GM19328 (cell line): ENCODE measurements around the gene HMGA1.
"Not testable (repeated sequence)": the region's sequence is repeated elsewhere in the genome, so short reads cannot be mapped to it uniquely, and the experiment has no call there.

Source experiments
- ATAC-seq: cut with Tn5 transposase; IDR thresholded peaks from one replicate; pipeline ENCODE4 v1.9.1; 2021; ENCODE audit warnings: mild to moderate bottlenecking, moderate library complexity; ENCODE audit not compliant: unreplicated experiment

Gene HMGA1

GRCh38 chr6:34259529-34260069 lies 22.9 kb downstream of the HMGA1 start:
- no peak for ATAC-seq

DNA sequence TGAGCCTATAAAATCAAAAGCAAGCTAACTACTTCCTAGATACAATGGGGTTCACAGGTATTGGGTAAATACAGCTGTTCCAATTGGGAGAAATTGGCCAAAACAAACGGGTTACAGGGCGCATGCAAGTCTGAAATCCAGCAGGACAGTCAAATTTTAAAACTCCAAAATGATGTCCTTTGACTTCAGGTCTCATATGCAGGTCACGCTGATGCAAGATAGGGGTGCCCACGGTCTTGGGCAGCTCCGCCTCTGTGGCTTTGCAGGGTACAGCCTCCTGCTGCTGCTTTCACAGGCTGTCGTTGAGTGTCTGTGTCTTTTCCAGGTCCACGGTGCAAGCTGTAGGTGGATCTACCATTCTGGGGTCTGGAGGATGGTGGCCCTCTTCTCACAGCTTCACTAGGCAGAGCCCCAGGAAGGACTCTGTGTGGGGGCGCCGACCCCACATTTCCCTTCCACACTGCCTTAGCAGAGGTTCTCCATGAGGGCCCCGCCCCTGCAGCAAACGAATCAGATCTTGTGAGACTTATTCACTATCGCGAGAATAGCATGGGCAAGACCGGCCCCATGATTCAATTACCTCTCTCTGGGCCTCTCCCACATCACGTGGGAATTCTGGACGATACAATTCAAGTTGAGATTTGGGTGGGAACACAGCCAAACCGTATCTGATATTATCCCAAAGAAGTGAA lies 24.0 kb downstream of the HMGA1 start:
- ATAC-seq = no peak

GRCh38 chr6:34263484-34263883 lies 26.8 kb downstream of the HMGA1 start:
- not testable (repeated sequence) for ATAC-seq

GRCh38 chr6:34267746-34268145 lies 31.1 kb downstream of the HMGA1 start:
- no peak for ATAC-seq

DNA sequence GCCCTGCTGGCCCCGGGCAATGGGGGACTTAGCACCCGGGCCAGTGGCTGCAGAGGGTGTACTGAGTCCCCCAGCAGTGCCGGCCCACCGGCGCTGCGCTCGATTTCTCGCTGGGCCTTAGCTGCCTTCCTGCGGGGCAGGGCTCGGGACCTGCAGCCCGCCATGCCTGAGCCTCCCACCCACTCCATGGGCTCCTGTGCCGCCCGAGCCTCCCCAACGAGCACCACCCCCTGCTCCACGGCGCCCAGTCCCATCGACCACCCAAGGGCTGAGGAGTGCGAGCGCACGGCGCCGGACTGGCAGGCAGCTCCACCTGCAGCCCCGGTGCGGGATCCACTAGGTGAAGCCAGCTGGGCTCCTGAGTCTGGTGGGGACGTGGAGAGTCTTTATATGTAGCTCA lies 32.5 kb downstream of the HMGA1 start:
- ATAC-seq = not testable (repeated sequence)

GRCh38 chr6:34269658-34270341 lies 33.1 kb downstream of the HMGA1 start:
- ATAC-seq = not testable (repeated sequence)

GRCh38 chr6:34272013-34272926 lies 35.6 kb downstream of the HMGA1 start:
- ATAC-seq = no peak

GRCh38 chr6:34273242-34273805 lies 36.7 kb downstream of the HMGA1 start:
- no peak for ATAC-seq

DNA sequence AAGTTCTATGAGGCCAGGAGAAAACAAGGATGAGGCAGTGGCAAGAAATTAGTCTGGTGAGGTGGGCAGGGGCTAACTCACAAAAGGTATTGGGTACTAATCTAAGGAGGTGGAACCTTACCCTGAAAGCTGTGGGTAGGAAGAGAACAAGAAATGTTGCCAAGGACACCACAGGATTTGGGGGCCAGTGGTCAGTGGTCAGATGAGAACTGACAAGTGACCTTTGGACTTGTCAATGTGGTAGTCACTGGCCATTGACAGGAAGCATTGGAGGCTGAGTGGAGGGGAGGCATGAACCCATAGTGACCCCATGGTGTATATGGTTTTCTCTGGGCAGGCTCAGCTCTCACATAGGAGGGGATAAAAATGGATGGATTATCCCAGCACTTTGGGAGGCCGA lies 37.5 kb downstream of the HMGA1 start:
- ATAC-seq = no peak

DNA sequence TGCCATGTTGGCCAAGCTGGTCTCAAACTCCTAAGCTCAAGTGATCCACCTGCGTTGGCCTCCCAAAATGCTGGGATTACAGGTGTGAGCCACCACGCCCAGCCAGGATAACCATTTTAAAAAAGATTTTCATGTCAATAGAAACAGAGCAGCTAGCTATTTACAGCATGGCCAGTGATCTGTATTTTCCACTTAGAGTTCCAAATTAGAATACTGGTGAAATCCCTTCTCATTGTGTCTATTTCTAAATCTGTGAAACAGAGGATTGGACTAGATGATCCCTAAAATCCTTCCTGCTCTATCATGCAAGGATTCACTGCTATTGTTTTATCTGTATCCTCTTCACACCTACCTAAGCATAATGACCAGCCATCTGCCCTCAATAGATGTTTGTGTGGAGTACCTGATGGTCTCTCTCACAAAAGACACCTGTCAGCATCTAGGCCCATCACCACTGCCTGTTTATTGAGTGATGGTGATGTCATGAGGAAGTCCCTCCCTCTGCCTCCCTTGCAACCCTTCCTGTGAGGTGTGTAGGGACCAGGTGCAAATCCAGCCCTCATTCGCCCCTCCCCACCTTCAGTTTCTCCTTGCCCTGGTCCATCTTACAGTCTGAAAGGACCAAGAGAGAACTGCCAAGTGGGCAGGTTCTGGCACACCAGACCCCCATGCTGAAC lies 38.6 kb downstream of the HMGA1 start:
- no peak for ATAC-seq

DNA sequence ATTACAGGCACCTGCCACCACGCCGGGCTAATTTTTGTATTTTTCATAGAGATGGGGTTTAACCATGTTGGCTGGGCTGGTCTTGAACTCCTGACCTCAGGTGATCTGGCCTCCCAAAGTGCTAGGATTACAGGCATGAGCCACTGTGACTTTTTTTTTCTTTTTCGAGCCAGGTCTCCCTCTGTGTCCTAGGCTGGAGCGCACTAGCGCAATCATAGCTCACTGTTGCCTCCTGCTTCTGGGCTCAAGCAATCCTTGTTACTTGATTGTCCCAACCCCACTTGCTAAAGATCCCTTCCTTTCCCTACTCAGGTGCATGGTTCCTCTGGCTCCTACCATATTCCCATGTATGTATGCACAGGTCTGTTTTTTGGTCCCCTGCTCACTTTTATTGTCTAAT lies 39.5 kb downstream of the HMGA1 start:
- ATAC-seq = no peak

DNA sequence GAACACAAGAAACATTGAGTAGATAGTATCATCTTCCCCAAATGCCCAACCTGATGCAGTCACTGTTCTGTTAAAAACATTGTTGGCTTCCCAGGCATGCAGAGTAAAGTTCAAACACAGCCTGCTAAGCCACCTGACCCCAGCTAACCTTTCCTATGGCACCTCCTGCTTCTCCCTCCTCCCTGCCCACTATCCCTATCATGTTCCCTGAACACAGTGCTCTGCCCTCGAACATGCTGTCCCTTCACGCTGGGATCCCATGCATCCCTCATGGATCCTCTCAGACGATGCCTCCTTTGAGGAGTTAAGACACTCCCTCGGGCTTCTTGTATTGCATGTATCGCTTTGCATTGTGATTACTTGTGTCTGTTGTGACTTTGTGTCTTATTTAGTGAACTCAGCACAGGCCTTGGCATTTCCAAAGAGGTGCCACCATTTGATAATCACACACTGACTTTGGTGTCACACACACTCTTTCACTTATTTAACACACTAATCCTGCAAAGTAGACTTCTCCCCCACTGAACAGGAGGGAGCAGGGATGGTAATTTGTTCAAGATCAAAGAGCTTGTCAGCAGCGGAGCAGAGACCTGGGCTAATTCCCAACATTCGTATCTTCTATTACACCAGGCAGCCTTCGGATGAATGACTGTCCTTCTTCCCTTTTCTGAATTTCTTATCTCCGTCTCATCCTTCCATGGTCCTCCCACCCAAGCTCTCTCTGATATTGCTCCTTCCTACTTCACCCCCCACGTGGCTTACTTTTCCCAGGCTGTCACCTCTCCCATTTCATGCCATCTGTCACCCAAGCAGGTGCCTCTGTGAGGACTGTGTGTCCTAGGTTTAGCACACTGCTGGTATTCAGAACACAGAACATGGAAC lies 40.4 kb downstream of the HMGA1 start:
- ATAC-seq = no peak

GRCh38 chr6:34277763-34278112 lies 41.1 kb downstream of the HMGA1 start:
- no peak for ATAC-seq

DNA sequence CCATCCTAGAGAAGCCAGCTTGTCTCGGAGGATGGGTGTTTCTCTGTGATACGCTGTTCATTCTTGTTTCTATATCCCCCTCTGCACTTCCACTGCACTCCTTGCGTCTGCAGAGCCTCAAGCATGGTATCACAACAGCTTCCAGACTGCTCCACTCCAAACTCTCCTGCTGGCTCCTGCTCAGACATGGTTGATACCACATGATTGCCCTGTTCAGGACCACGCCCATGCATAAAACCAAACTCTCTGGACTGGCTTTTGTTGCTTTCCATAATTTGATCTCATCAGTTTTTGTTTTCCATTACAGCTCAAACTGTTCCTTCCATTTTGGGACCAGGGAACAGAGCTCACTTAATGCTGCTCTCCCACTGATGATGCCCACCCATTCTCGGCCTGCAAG lies 42.2 kb downstream of the HMGA1 start:
- no peak for ATAC-seq

GRCh38 chr6:34280216-34280615 lies 43.5 kb downstream of the HMGA1 start:
- no peak for ATAC-seq

DNA sequence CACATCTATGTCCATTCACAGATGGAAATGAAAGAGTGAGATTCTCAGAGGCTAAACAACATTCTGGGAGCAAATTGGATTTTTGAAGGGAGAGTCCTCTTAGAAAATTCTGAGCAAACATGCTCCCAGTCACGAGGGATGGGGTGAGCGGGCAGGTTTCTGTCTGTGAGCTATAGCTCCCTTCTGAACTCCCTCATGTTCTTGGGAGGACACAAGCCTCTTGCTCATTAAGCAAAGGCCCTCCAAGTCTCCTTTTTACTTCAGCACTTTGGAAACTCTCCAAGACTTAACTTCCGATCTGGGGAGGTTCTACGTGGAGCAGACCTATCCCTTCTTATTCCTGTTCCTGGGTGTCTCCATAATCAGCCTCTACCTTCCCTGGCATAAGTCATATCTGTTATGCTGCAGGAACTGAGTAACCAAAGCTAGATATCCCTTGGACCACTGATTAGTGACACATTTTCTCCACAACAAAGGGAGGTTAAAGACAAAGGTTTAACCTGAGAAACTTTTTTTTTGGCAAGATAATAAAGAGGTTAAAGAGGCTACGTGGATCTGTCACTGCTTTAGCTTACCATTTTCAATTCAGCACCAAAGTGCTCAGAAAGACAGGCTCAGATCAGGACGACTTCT lies 45.1 kb downstream of the HMGA1 start:
- no peak for ATAC-seq

GRCh38 chr6:34284563-34285447 lies 48.1 kb downstream of the HMGA1 start:
- ATAC-seq = no peak
